ENCODE data around the gene SBF2.

The SBF2 gene

DNA sequence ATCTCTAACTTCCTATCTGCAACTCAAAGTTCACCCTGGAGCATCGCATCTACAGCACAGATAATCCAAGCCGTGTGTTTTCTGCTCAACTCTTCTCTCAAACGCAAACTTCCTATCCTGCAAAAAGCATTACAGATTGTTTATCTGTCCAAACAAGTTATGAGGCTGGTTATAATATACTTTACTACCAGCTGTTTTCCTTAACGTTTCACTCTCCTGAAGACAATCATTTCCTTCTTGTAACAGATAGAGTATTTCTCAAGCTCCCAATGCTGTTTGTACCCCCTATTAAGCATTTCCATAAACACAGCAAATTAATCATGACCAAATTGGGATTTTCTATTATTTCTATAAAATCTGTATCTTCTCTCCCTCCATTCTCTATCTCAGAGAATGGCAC is 84.7 kb downstream of the SBF2 start:
- H3K27ac ChIP-seq (replicated peaks) = no peak overlapping the region
- DNase-seq (ENCODE audit: low read depth in 1 of 2, low spot score in 1 of 2) = no peak
- TF ChIP-seq GABPA (IDR thresholded peaks at IDR 0.05; ENCODE audit: low read depth) (no peak), POLR2AphosphoS5 (IDR thresholded peaks at IDR 0.05; ENCODE audit: low read depth) (no peak), SPI1 (IDR thresholded peaks at IDR 0.05; ENCODE audit: borderline replicate concordance, low read depth) (no peak)
- TF ChIP-seq, protein P1, sequence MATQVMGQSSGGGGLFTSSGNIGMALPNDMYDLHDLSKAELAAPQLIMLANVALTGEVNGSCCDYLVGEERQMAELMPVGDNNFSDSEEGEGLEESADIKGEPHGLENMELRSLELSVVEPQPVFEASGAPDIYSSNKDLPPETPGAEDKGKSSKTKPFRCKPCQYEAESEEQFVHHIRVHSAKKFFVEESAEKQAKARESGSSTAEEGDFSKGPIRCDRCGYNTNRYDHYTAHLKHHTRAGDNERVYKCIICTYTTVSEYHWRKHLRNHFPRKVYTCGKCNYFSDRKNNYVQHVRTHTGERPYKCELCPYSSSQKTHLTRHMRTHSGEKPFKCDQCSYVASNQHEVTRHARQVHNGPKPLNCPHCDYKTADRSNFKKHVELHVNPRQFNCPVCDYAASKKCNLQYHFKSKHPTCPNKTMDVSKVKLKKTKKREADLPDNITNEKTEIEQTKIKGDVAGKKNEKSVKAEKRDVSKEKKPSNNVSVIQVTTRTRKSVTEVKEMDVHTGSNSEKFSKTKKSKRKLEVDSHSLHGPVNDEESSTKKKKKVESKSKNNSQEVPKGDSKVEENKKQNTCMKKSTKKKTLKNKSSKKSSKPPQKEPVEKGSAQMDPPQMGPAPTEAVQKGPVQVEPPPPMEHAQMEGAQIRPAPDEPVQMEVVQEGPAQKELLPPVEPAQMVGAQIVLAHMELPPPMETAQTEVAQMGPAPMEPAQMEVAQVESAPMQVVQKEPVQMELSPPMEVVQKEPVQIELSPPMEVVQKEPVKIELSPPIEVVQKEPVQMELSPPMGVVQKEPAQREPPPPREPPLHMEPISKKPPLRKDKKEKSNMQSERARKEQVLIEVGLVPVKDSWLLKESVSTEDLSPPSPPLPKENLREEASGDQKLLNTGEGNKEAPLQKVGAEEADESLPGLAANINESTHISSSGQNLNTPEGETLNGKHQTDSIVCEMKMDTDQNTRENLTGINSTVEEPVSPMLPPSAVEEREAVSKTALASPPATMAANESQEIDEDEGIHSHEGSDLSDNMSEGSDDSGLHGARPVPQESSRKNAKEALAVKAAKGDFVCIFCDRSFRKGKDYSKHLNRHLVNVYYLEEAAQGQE (IDR thresholded peaks at IDR 0.05; ENCODE audit: insufficient replicate concordance, low read depth) = no peak
- TF ChIP-seq, protein P2, sequence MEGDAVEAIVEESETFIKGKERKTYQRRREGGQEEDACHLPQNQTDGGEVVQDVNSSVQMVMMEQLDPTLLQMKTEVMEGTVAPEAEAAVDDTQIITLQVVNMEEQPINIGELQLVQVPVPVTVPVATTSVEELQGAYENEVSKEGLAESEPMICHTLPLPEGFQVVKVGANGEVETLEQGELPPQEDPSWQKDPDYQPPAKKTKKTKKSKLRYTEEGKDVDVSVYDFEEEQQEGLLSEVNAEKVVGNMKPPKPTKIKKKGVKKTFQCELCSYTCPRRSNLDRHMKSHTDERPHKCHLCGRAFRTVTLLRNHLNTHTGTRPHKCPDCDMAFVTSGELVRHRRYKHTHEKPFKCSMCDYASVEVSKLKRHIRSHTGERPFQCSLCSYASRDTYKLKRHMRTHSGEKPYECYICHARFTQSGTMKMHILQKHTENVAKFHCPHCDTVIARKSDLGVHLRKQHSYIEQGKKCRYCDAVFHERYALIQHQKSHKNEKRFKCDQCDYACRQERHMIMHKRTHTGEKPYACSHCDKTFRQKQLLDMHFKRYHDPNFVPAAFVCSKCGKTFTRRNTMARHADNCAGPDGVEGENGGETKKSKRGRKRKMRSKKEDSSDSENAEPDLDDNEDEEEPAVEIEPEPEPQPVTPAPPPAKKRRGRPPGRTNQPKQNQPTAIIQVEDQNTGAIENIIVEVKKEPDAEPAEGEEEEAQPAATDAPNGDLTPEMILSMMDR (IDR thresholded peaks at IDR 0.05; ENCODE audit: insufficient read depth, low read length) = no peak

DNA sequence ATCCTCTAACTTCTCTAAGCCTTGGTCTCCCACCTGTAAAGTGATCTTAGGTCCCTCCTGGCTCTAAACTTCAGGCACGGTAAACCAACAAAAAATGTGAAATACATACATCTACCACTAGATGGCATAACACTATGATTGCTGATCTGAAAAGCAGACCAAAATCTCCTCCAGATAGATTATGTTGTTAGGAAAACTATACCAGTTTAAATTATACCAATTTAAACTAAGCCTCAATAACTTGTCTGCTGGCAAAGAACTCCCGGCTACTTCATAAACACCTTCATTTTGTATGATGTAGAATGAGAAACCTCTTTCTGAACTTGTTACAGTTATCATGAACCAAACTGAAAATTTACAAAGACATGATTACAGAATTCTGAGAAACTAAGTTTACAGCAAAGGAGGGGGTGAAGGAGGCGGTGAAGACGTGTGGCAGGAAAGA is 85.9 kb downstream of the SBF2 start:
- DNase-seq (ENCODE audit: low read depth in 1 of 2, low spot score in 1 of 2) = peak in 1 of 2 experiments; percentile 6
- no peaks in the 10 kb centered on the region for H3K27me3 ChIP-seq (ENCODE audit: insufficient read depth, poor library complexity, severe bottlenecking)
- H3K4me3 ChIP-seq (replicated peaks; ENCODE audit: insufficient read depth, low read length) = no peak overlapping the region
- H3K27ac ChIP-seq (replicated peaks) = no peak overlapping the region
- TF ChIP-seq, protein P1 (IDR thresholded peaks at IDR 0.05; ENCODE audit: insufficient replicate concordance, low read depth) = no peak
- TF ChIP-seq POLR2AphosphoS5 (IDR thresholded peaks at IDR 0.05; ENCODE audit: low read depth) (no peak), GABPA (IDR thresholded peaks at IDR 0.05; ENCODE audit: low read depth) (no peak)
- TF ChIP-seq, protein P2 (IDR thresholded peaks at IDR 0.05; ENCODE audit: insufficient read depth, low read length) = peak; percentile 28

More for the DNA sequence above, 84.7 kb downstream of the SBF2 start:
- H3K27me3 ChIP-seq (ENCODE audit: insufficient read depth, poor library complexity, severe bottlenecking) = no peaks in the 10 kb centered on the region
- H3K4me3 ChIP-seq (replicated peaks; ENCODE audit: insufficient read depth, low read length) = no peak overlapping the region

DNA sequence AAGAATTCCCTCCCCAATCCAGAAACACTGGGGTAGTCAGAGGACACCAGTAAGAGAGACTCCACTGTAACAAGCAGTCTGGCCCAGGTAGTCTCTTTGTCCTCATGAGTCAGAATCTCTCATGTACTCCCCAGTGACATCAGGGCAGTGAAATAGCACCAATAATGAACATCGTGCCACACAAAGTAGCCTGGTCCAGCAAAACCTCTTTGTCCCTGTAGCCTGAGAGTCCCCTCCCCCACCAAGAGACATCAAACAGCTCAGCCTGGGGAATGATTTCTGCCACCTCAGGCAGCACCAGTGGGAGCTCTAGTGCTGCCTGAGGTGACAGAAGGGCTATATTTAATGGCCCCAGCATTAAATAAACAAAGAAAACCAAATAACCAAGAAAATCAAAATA is 88.1 kb downstream of the SBF2 start:
- Histone ChIP-seq H3K4me3 (replicated peaks; ENCODE audit: insufficient read depth, low read length) (no peak overlapping the region), H3K27me3 (ENCODE audit: insufficient read depth, poor library complexity, severe bottlenecking) (no peaks in the 10 kb centered on the region), H3K27ac (replicated peaks) (no peak overlapping the region)
- TF ChIP-seq POLR2AphosphoS5 (IDR thresholded peaks at IDR 0.05; ENCODE audit: low read depth) (no peak), SPI1 (IDR thresholded peaks at IDR 0.05; ENCODE audit: borderline replicate concordance, low read depth) (no peak)
- DNase-seq (ENCODE audit: low read depth in 1 of 2, low spot score in 1 of 2) = no peak

DNA sequence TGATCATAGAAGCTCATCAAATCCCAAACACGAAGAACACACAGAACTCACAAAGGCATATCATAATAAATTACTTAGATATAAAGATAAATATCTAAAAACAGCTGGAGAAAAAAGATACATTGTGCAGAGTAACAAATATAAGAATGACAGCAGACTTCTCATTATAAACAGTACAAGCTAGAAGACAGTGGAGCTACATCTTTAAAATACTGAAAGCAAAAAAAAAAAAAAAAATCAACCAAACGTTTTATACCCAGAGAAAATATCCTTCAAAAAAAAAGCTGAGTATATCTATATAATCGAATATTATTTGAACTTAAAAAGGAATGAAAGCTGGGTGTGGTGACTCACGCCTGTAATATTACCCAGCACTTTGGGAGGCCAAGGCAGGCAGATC is 90.0 kb downstream of the SBF2 start:
- no peak overlapping the region for H3K4me3 ChIP-seq (replicated peaks; ENCODE audit: insufficient read depth, low read length)
- DNase-seq (ENCODE audit: low read depth in 1 of 2, low spot score in 1 of 2) = no peak
- no peaks in the 10 kb centered on the region for H3K27me3 ChIP-seq (ENCODE audit: insufficient read depth, poor library complexity, severe bottlenecking)
- no peak overlapping the region for H3K27ac ChIP-seq (replicated peaks)
- no peak for TF ChIP-seq GABPA (IDR thresholded peaks at IDR 0.05; ENCODE audit: low read depth)
- TF ChIP-seq, protein P1 (IDR thresholded peaks at IDR 0.05; ENCODE audit: insufficient replicate concordance, low read depth) = no peak
- no peak for TF ChIP-seq POLR2AphosphoS5 (IDR thresholded peaks at IDR 0.05; ENCODE audit: low read depth)
- TF ChIP-seq, protein P2 (IDR thresholded peaks at IDR 0.05; ENCODE audit: insufficient read depth, low read length) = no peak
- no peak for TF ChIP-seq SPI1 (IDR thresholded peaks at IDR 0.05; ENCODE audit: borderline replicate concordance, low read depth)
